COR-L47 (cell line): ENCODE measurements around the gene ADAM19.
"Not testable (repeated sequence)": the region's sequence is repeated elsewhere in the genome, so short reads cannot be mapped to it uniquely, and the experiment has no call there.

Experiments used
- DNase-seq: peaks from one replicate; lab custom pipeline; 2025; lab: John Stamatoyannopoulos, UW

Gene ADAM19

GRCh38 chr5:157485340-157485739 is 90.2 kb downstream of the ADAM19 start:
- DNase-seq = no peak

- DNase-seq = no peak
Measured at GRCh38 chr5:157484768-157485167, 90.8 kb downstream of the ADAM19 start.

- DNase-seq = not testable (repeated sequence)
Measured at GRCh38 chr5:157482702-157483101, 92.9 kb downstream of the ADAM19 start.

GRCh38 chr5:157481666-157482065 is 93.9 kb downstream of the ADAM19 start:
- DNase-seq = no peak

- no peak for DNase-seq
Measured at GRCh38 chr5:157481265-157481664, 94.3 kb downstream of the ADAM19 start.

GRCh38 chr5:157479612-157480510 is 95.7 kb downstream of the ADAM19 start:
- DNase-seq = no peak

- DNase-seq = no peak
Measured at GRCh38 chr5:157479166-157479565, 96.4 kb downstream of the ADAM19 start.

GRCh38 chr5:157478726-157479125 is 96.8 kb downstream of the ADAM19 start:
- no peak for DNase-seq

- DNase-seq = no peak
Measured at GRCh38 chr5:157477814-157478494, 97.6 kb downstream of the ADAM19 start.

GRCh38 chr5:157476702-157477408 is 98.7 kb downstream of the ADAM19 start:
- peak; percentile 53 for DNase-seq

- no peak for DNase-seq
Measured at GRCh38 chr5:157475432-157475831, 100.1 kb downstream of the ADAM19 start.

GRCh38 chr5:157473383-157474320 is 101.9 kb downstream of the ADAM19 start:
- DNase-seq = no peak

- no peak for DNase-seq
Measured at GRCh38 chr5:157471709-157472108, 103.9 kb downstream of the ADAM19 start.

GRCh38 chr5:157470631-157471030 is 104.9 kb downstream of the ADAM19 start:
- no peak for DNase-seq

GRCh38 chr5:157469687-157470086 is 105.9 kb downstream of the ADAM19 start:
- DNase-seq = no peak

- DNase-seq = no peak
Measured at GRCh38 chr5:157469073-157469472, 106.5 kb downstream of the ADAM19 start.

GRCh38 chr5:157468293-157468965 is 107.1 kb downstream of the ADAM19 start:
- DNase-seq = no peak

- DNase-seq = no peak
Measured at GRCh38 chr5:157464519-157465171, 110.9 kb downstream of the ADAM19 start.

- no peak for DNase-seq
Measured at GRCh38 chr5:157463621-157464518, 111.7 kb downstream of the ADAM19 start.
